GM18511 (cell line): Measurements from ENCODE around the gene RNU6-7.
A peak's percentile ranks its signal among the peaks of the same experiment; 100 is the strongest.

Experiments
- ATAC-seq: cut with Tn5 transposase; IDR thresholded peaks from one replicate; pipeline ENCODE4 v1.9.1; 2021; ENCODE audit warnings: mild to moderate bottlenecking, moderate library complexity; ENCODE audit not compliant: unreplicated experiment

The RNU6-7 gene

GRCh38 chr14:32203928-32204357 lies 2.1 kb downstream of the RNU6-7 start:
- no peak for ATAC-seq

GRCh38 chr14:32205554-32205953 lies 3.7 kb downstream of the RNU6-7 start:
- no peak for ATAC-seq

DNA sequence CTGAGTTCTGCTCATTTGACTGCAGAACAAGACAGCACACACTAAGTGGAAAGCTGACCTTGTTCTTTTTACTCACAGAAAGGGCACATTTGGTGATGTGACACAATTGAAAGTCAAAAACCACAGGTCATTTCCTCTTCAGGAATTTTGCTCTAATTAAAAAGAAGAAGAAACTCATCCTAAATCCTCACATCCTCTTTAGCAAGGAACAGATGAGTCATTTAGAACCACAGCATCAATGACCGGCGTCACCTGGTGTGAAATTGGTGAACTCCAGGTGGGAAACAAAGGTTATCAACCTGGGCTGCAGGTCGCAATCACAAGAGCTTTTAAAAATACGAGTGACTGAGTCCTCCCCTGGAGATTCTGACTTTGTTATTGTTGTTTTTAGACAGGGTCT lies 4.1 kb downstream of the RNU6-7 start:
- ATAC-seq: peak; percentile 30

- ATAC-seq: no peak
Measured at GRCh38 chr14:32206552-32206951, 4.7 kb downstream of the RNU6-7 start.

DNA sequence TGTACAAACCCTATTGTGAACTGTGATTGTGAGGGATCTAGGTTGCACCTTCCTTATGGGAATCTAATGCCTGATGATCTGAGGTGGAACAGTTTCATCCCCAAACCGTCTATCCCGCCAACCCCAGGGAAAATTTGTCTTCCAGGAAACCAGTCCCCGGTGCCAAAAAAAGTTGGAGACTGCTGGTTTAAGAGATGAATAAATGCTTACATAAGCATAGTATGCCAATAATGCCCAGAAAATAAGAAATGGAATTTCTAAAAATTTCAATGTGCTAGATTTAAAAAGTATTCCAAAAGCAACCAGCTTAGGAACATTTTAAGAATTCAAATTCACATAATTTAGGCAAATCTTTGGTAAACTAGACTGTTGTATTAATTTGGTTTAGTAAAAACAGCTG lies 6.6 kb downstream of the RNU6-7 start:
- ATAC-seq: no peak

DNA sequence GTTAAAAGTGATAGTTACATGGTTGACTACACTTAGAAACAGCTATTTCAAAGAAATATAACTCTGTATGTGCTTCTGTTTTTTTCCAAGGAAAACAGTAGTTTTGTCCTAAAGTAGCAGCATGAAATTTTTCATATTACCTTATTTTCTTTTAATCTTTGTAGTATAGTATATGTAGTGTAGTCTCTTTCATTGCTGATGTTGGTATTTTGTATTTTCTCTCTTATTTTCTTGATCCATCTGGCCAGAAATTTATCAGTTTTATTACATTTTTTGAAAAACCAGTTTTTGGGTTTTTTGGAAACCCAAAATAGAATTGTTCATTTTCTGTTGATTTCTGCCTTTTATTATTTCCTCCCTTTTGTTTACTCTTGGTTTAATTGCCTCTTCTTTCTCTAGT lies 7.6 kb downstream of the RNU6-7 start:
- ATAC-seq: no peak

DNA sequence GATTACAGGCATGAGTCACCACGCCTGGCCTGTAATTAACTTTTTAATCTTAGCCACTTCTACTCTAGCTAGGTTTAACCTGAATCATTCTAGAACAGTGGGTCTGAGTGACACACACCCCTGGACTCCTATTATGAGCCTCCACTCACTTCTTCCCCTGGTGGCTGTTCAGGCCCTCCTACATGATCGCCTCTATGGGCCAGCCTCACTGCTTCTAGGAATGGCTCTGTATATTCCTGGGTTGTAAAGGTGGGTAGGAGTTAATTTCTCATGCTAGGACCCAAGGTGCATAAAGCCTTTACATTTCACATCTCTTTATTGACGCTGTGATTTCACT lies 9.2 kb downstream of the RNU6-7 start:
- no peak for ATAC-seq

DNA sequence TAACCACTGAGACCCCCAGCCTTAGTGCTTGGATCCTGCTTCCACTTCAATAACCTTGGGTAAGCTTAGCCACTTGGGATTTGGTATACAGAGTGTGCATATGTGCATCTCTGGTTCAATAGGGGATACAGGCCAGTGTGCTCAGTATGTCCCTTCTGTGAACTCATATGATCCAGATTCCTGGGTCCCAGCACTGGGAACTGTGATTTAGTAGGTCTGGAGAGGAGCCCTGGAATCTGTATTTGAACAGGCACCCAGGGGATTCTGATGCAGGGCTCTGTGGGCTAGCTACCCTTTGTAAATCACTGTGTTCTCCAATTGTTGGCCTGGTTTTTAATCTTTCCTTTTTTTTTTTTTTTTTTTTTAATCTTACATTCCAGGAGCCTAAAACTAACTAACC lies 11.0 kb downstream of the RNU6-7 start:
- no peak for ATAC-seq

DNA sequence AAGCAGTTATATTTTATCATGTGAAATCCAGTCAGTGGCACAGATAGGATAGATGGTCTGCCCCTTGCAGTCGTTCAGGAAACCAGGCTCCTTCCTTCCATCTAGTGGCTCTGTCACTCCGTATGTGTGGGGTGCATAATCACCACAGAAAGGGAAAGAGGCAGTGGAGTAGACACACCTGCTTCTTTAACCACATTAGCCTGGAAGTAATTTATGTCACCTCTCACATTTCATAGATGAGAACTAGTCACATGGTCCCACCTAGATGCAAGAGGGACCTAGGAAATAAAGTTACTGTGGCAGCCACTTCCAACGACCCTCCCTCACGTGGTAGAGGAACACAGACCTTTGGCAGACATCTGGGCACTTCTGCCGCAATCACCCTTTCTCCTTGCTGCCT lies 15.5 kb downstream of the RNU6-7 start:
- ATAC-seq: no peak

GRCh38 chr14:32224737-32225377 lies 23.0 kb downstream of the RNU6-7 start:
- ATAC-seq: no peak

- ATAC-seq: no peak
Measured at GRCh38 chr14:32225378-32225920, 23.6 kb downstream of the RNU6-7 start.

DNA sequence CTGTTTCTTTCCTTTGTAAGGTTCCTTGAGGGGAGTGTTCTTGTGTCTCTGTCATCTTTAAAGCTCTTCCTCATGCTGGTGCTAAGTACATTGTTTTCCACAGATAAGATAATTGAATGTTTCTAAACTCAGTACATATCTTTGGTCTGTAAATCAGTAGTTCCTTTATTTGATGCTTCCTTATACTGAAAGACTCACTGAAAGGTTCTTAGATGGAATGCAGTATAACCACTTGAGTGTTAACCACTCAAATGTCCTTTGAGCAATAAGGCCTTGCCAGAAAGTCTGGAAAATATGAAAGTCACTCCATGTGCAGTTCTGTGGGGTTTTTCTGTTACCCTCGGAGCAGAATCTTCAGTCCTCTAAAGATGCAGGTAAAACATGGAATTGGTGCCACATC lies 24.2 kb downstream of the RNU6-7 start:
- no peak for ATAC-seq

- ATAC-seq: no peak
Measured at GRCh38 chr14:32230181-32230580, 28.3 kb downstream of the RNU6-7 start.

DNA sequence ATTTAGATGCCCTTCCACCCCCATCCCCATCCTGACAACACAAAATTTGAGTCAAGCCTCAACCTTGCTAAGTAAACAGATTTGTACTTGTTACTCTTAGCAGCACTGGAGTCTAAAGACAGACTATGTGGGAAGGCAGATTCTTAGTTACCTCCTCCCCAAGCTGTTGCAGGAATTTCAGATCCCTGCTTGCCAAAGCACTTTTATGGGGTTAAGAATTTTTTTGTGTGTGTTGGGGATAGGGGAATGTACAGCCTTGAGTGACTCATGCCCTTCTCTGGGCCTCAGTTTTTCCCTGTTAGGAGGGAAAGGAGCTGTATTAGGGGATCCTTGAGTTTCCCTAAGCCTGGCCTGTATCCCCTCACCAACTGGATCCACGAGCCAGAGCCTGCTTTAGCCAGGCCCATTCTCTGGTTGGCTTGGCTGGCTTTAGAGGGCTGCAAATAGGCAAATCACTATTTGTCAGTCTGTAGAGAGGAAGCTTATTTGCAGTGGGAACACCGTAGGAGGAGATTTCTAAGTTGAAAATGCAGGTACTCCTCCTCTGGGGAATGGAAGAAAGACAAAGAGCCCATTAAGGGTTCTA lies 28.9 kb downstream of the RNU6-7 start:
- ATAC-seq: no peak

DNA sequence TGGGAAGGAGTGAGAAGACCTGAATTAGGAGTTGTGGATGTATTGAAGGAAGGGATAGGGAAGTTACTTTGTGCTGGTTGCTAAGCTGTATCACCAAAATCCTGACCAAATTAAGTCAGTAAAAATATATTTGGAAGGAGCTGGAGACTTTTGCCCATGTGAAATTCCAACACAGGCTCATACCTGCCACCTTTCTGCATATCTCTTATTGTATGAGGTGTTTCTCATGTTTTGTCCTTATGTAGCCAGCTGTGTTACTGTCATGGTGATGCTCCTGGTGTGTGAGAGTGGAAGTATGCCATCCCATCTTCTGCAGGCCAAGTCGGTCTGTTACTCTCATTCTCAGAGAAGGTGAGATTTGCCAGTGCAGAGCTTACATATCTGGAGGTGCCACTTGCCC lies 30.6 kb downstream of the RNU6-7 start:
- ATAC-seq: no peak

DNA sequence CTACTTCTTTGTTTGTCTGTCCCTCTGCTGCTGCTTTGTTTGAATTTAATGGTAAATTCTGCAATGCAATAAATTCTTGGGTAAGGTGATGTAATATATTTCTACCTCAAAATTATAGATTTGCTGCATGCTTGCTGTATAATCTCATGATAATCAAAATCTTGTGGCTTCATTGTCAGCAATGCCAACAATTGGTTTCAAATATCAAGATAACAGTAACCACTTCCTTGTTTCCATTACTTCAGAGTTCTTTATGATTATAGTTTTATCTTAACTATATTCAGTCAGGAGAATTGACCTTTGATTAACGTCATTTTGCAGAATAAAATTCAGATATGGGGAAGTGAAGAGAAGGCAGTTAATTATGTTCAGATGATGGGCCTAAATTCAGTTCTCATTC lies 31.4 kb downstream of the RNU6-7 start:
- ATAC-seq: no peak

GRCh38 chr14:32244404-32244803 lies 42.6 kb downstream of the RNU6-7 start:
- ATAC-seq: no peak

DNA sequence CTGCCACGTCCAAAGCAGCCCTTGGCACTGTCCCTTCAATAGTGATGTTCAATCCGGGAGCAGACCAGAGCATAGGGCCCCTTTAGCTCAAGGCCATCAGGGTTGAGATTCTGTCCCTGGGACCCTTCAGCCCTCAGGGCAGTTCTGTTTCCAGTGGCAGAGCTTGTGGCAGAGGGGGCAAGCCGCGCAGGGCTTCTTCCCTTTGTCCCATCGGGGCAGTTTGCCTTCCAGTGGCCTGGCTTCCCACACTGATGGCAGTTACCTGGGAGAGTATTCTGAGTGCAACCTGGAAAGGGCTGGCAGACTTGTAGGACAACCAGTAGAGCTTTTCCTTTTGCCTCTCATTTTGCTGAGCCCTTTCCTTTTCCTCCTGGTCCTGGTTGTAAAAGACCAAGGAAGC lies 44.9 kb downstream of the RNU6-7 start:
- no peak for ATAC-seq

- no peak for ATAC-seq
Measured at GRCh38 chr14:32249371-32249770, 47.5 kb downstream of the RNU6-7 start.

GRCh38 chr14:32249780-32250179 lies 47.9 kb downstream of the RNU6-7 start:
- ATAC-seq: no peak

DNA sequence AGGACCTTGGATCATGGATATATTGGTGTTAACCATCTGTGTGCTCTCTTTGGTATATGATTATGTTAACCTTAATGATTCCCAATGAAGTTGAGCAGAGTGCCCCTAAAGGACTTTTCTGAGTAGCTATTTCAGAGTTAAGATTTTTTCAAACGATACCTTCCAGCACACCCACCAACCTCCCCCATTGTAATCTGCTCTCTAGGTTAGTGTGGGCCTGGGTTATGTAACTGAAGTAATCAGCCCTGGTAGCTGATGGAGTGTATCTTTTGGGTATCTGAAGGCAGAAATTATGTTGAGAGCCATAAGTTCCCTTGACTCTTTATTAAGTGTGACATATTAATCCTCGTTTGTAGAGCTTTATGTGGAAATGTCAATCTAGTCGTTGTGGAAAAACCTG lies 48.8 kb downstream of the RNU6-7 start:
- no peak for ATAC-seq

DNA sequence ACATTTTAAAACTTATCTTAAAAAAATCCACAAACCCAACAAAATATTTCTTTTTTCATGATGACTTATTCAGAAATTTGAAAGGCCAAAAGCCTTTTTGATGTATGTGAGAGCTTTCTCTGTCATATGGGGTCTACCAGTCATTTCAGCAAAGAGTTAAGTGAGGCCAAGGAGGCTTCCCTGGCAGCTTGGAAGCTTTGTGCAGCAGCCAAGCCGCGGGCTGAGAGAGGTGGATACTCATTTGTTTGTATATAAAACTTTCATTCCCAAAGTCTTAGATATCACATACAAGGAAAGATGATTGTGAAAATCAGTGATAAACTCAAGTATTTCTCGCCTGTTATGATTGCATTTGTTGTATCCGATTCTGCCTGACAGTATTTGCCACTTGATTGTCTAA lies 49.7 kb downstream of the RNU6-7 start:
- no peak for ATAC-seq
